GM12872 (cell line): ENCODE results near the gene CARD14.

Source experiments
- TF ChIP-seq, protein P1 (sequence below): IDR thresholded peaks from 3 replicates; pipeline ENCODE4 v1.5.1; 2011; ENCODE audit warnings: low read depth, mild to moderate bottlenecking, low read length, moderate library complexity; ENCODE audit not compliant: insufficient read depth

The CARD14 gene

DNA sequence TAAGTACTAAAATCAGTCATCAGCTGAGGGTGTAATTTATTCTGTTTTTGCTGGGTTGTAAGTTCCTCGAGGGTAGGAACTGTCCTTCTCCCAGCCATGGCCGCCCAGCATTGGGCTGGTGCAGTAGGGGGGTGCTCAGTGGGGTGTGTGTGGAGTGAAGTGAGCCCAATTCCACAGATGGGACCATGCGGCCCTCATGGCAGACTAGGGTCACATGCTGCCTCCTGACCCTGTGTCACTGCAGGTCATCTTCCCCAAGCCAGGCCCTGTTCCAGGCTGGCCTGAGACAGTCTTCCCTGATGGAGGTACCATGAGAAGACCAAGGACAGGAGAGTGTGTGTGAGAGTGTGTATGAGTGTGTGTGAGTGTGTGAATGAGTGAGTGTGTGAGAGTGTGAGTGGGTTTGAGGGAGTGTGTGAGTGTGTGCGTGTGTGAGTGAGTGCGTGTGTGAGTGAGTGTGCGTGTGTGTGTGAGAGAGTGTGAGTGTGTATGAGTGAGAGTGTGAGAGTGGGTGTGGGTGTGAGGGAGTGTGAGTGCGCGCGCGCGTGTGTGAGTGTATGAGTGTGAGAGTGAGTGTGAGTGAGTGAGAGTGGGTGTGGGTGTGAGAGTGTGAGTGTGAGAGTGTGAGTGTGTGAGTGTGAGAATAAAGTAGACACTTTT, 54.1 kb downstream of the CARD14 start:
- TF ChIP-seq, protein P1, sequence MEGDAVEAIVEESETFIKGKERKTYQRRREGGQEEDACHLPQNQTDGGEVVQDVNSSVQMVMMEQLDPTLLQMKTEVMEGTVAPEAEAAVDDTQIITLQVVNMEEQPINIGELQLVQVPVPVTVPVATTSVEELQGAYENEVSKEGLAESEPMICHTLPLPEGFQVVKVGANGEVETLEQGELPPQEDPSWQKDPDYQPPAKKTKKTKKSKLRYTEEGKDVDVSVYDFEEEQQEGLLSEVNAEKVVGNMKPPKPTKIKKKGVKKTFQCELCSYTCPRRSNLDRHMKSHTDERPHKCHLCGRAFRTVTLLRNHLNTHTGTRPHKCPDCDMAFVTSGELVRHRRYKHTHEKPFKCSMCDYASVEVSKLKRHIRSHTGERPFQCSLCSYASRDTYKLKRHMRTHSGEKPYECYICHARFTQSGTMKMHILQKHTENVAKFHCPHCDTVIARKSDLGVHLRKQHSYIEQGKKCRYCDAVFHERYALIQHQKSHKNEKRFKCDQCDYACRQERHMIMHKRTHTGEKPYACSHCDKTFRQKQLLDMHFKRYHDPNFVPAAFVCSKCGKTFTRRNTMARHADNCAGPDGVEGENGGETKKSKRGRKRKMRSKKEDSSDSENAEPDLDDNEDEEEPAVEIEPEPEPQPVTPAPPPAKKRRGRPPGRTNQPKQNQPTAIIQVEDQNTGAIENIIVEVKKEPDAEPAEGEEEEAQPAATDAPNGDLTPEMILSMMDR = no peak

DNA sequence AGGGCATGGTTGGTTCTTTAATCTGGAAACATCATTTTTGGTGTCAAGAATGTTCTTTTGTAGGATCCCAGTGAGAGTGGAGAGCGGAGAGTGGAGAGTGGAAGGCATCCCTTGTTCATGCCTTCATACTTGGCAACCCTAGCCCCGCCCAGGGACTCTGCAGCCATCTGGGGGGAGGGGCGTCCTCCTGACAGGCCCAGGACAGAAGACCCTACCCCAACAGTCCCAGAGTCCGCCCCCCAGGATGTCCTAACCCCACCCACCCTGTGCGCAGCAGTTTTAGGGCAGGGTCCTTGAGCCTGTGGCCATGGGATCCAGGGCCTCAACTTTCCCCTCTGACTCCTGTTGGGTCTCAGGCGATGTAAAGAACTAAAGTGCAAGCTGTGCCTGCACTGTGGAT, 54.9 kb downstream of the CARD14 start:
- TF ChIP-seq, protein P1 = no peak

DNA sequence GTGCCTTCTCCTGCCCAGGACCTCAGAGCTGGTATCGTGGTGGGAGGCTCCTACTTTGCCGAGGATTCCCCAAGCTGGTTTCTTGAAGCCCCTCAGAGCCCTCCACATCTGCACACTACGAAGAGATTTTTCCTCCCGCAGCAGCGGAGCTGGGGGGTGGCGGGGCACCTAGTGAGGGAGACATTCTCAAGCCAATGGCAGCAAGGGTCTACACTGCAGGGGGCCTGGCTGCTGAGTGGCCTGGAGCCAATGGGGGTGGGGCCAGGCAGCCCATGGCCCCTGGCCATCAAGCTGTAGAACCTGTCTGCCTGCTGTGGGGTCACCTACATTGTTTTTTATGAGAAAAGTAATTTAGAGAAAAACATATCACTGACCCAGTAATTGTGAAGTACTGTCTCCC, 55.4 kb downstream of the CARD14 start:
- TF ChIP-seq, protein P1 = no peak

DNA sequence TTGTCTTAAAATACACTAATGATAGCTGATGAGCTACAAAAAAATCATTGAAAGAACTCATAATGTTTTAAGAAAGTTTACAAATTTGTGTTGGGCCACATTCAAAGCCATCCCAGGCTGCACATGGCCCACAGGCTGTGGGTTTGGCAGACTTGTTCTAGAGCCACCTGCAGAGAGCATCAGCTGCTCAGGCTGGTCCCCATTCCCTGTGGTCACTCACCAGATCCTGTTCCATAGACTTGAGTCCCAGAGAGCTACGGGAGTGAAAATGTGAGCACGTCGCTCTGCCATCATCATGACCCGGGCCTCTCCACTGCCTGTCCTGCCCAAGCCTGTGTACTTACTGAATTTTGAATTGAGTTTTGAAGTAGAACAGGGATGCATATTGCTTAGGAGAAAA, 57.3 kb downstream of the CARD14 start:
- TF ChIP-seq, protein P1 = no peak

DNA sequence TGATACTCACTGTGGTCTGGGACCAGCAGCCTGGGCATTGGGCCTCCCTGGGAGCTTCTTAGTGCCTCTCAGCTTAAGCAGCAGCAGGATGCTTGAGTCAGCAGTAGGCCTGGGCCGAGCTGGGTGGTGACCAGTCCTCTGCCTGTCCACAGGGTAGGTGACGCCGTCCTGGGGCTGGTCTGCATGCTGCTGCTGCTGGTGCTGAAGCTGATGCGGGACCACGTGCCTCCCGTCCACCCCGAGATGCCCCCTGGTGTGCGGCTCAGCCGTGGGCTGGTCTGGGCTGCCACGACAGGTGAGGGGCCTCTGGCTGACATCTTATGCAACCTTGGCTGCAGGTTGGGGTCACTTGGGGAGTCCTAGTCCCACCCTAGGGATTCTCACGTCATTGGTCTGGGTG, 57.8 kb downstream of the CARD14 start:
- TF ChIP-seq, protein P1 = no peak

DNA sequence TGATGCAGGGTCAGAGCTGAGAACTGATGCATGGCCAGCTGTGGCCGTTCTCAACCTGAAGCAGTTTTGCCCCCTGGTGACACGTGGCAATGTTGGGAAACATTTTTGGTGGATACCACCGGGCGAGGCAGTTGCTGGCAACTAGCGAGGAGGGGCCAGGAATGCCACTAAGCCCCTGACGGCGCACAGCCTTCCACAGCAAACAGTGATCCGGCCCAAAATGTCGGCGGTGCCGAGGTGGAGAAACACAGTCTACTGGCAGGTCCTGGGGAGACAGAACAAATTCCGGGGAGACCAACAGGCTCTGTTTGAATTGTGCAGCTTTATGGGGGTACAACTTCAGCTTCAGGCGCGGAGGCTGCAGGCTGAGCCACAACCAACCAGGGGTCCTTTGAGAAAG, 58.6 kb downstream of the CARD14 start:
- TF ChIP-seq, protein P1 = no peak

DNA sequence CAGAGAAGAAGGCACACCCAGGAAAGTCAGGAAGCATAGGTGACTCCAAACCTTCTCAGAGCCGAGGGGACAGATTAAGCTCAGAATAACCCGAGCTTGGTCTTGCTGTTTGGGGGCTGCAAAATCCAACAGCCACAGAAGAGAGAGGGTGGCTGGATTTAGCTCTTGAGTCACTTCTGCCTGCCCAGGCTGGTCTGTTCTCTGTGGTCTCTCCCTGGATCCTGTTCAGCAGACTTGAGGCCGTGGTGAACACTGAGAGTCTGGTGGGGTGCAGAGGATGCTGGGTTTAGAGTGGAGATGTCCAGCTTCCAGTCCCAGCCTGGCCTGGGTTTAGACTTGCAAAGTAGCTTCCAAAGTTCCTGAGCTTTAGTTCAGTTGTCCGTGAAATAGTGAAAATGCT, 59.2 kb downstream of the CARD14 start:
- TF ChIP-seq, protein P1 = no peak
